DMS79 treated with DMSO at 0.1 percent for 48 hours (cell line): ENCODE results near the gene ADCY5.
A peak's percentile ranks its signal among the peaks of the same experiment; 100 is the strongest.

ENCODE experiments used
- DNase-seq: peaks from one replicate; lab custom pipeline; 2025; lab: John Stamatoyannopoulos, UW

The ADCY5 gene

DNA sequence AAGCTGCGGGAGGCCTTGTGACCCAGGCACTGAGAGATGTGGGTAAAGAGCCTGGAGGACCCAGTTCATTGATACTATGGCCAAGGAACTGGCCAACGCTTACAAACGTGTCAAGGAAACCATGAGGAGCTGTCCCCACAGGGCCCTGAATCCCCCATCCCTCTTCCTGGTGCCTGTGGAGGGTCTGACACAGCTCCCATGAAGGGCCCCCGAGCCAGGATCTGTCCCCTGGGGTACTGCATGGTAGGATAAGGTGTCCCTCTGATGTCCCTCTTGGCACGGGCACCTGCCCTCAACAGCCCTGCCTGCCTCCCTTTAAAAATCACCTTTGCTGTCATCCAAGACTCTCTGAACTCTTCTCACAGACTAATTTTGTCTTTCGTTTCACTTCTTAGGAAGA lies 122.4 kb downstream of the ADCY5 start:
- no peak for DNase-seq

GRCh38 chr3:123325766-123326256 lies 123.1 kb downstream of the ADCY5 start:
- no peak for DNase-seq

DNA sequence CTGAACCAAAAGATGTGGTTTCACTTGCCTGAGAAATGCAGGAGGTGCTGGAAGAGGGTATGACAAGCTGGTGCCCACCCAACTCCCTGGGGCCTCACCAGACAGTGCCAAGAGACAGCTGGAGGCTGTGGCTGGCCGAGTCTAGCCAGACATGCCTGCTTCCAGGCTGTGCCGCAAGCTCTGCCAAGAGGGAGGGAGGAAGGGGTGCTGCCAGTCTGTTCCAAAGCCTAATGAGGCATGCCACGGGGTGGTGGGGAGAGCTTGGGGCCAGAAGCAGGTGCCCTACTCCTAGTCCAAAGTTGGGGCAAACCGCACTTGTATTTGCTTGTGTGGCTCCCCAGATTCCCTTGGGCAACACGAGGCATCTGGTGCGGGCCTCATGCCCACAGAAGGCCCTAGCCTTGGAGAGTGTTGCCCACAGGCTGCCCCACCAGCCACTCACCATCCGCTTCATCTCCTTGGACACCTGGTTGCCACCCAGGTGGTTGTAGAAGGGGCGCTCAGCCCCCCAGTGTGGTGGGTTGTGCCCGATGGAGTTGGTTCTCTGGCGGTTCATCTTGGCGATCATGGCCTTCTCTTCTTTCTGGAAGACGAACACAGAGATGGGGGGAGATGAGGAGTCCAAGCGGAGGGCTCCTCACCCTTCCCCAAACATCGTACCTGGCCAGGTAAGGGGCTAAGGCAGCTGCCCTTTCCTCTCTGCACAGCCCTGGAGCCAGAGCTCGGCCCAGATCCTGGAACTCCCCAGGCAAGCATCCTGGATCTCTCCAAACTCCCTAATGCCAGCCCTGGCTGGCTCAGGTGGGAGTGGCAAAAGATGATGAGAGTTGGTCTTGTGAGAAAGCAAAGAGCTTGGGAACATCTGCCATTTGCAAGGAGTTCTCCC lies 123.8 kb downstream of the ADCY5 start:
- DNase-seq, result no peak

DNA sequence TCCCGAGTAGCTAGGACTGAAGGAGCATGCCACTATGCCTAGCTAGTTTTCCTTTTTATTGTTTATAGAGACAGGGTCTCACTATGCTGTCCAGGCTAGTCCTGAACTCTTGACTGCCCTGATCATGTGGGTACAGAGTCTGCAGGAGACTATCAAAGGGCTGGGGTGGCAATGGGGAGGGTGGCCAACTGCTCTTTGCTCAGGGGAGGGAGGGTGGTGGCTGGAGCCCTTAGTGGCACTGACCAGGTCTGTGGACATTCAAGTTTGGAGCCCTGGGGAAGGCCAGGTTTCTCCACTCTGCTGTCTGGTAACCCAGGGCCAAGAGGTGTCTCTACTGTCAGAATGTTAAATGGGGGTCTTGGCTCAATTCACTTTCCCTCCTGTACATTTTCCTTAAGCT lies 125.1 kb downstream of the ADCY5 start:
- DNase-seq, result no peak

DNA sequence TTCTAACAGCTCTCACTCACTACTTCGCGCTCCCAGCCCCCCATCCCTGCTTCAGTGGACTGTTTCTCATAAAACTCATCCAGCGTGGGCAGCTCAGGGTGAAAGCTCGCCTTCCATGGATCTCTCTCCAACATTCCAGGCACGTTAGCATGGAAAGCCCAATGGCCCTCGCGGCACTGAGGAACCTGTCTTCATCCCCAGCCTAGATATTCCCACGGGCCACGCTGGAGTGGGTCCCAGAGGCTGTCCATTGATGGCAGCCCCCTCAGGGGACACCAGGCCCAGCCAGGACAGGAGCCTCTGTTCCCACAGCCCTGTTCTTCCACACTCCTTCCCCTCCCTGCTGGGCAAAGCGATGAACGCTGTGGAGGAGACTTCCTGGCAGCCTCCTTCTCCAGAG lies 126.0 kb downstream of the ADCY5 start:
- no peak for DNase-seq

DNA sequence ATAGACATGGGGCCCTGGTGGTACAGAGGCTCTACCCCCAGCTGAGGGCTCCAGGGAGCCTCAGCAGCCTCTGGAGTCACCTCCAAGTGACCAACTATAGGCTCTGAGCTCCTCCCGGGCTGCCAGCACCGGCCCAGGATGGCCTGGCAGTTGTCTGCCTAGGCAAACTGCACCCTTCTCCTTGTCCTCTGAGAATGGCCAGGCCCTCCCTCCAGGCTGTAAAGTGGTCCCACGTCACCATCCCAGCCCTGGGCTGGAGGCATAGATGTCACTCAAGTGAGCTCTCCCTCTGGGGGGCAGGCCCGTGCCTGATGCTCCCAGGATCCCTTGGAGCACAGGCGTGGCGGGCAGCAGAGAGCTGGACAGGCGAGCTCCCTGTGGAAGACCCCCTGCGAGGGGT lies 127.1 kb downstream of the ADCY5 start:
- no peak for DNase-seq

DNA sequence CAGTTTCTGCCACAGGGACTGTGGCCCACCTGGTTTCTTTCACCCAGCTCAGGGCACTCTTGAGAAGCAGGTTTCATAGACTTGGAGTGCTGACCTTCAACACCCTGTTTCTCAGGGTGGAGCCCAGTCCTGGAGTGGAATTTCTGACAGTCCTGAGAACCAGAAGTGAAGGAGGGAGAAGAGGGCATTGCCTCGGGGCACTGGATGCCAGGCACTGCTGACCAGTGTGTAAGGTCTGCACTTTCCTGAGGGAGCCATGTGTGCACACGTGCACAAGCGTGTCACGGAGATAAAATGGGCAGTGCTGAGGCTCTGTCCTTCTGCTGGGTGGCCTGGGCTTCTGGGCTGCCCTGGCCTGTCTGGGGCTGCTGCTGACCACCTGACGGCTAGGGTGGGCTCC lies 128.7 kb downstream of the ADCY5 start:
- DNase-seq, result no peak

GRCh38 chr3:123319760-123320159 lies 129.1 kb downstream of the ADCY5 start:
- no peak for DNase-seq

DNA sequence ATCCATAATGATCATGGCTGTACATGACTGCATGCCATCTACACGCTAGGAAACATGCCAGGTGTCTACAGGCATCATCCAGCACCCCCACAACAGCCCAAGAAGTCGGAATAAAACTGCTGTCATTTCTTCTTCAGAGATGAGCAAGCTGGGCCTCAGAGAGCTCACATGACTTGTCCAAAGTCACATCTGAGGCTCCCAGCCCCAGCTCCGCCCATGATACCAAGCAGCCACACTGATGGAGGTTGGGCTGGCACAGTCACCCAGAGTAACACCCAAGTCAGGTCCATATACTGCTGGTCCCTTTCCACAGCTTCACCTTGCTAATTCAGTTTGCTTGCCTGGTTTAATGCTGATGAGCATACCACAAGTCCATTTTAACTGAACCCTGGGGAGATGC lies 130.5 kb downstream of the ADCY5 start:
- DNase-seq, result no peak

- DNase-seq, result no peak
Measured at GRCh38 chr3:123317716-123318115, 131.2 kb downstream of the ADCY5 start.

GRCh38 chr3:123315271-123315595 lies 133.7 kb downstream of the ADCY5 start:
- no peak for DNase-seq

DNA sequence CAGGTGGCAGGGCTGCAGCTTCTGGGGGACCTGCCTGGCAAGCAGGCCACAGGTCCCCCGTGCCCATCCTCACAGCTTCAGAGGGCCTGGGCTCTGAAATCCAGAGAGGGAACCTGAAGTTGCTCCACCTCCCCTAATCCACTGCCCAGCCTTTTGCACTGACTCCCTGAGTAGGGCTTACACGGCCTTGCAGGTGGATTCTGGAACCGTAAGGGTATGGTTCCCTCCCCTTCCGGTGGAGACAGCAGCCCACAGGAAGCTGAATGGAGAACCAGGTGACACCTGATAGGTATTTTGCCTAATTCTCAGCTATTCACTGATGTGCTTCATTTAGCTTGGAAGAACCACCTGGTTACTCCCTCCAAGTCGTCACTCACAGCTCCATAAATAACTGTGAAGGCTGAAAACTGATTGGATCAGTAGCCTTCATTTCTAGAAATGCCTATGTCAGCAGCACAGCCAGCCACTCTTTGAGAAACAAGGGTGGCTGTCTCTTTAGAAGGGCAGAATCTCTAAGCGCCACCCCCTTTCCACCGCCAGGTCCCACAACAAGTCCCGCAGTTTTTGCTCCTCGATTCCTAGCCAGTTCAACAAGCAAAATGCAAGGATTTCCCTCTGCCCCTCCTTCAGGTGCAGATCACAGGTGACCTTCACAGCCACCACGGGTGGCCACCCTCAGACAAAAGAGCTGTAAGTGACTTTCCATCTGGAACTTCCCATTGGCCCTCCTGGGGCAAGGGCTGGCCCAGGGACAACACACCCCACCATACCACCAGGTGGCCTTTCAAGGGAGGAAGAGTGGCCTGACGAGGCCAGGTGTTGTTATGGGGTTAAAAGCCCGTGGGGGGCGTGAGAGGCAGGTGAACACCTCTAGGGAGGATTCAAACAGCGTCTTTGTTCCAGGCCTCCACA lies 134.3 kb downstream of the ADCY5 start:
- peak; percentile 96 for DNase-seq

GRCh38 chr3:123313889-123314288 lies 135.0 kb downstream of the ADCY5 start:
- no peak for DNase-seq

DNA sequence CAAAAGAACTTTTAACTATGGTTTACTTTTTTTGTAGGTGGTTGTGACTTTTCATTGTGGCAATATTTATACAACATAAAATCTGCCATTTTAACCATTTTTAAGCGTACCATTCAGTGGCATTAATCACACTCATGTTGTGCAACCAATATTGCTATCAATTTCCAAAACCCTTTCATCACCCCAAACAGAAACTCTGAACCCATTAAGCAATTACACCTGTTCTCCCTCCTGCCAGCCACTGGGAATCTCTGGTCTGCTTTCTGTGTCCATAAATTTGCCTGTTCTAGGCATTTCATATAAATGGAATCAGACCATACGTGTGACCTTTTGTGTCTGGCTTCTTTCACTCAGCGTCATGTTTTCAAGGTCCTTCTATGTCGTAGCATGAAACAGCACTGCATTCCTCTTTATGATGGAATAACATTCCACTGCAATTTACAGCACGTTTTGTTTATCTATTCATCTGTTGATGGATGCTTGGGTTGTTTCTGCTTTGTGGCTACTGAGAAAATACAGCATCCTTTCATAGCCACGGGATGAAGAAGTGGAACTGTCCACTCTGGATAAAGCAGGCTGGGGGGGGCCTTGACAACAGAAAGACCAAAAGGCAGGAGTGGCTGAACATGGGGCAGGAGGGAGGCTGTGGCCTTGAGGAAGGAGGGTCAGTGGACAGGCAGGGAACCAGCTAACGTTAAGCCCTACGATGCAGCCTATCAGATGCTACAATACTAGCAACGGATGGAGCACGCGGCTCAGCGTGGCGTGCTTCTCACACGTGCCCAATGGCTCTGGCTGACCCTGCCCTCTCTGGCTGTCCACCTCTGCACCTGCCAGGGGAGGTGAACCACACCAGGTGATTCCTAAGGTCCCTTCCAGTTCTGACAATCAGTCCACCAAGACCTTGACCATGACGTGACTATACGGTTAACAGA lies 136.3 kb downstream of the ADCY5 start:
- DNase-seq, result no peak

- no peak for DNase-seq
Measured at GRCh38 chr3:123311201-123311600, 137.7 kb downstream of the ADCY5 start.

- DNase-seq, result no peak
Measured at GRCh38 chr3:123310741-123311140, 138.1 kb downstream of the ADCY5 start.

- no peak for DNase-seq
Measured at GRCh38 chr3:123310186-123310585, 138.7 kb downstream of the ADCY5 start.

DNA sequence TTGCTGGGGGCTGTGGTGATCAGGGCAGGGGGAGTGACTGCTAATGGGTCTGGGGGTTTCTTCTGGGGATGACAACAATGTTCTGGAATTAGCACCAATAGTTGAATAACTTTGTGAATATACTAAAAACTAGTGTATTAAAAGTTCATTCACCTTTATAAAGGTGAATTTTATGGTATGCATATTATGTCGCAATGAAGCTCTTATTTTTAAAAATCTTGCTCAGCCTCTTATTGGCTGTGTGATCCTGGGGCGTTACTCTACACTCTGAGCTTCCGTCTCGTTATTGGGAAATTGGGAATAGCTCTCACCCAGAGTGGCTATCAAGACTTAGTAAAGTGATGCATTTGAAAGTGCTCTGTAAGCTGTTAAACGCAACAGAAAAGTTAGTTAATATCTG lies 141.8 kb downstream of the ADCY5 start:
- no peak for DNase-seq

GRCh38 chr3:123305192-123305591 lies 143.7 kb downstream of the ADCY5 start:
- DNase-seq, result no peak

GRCh38 chr3:123303976-123304560 lies 144.8 kb downstream of the ADCY5 start:
- DNase-seq, result no peak

- DNase-seq, result no peak
Measured at GRCh38 chr3:123302961-123303360, 145.9 kb downstream of the ADCY5 start.
